H1 (cell line): ENCODE results near the gene DOP1A. TPM values are rescaled to one million over a fixed set of nuclear protein-coding genes. Genes with fewer than 3 reads are reported as not detected.

Experiments
- CTCF ChIA-PET: fragments of 300-600 bp; sonication (Branson Sonifier 250); formaldehyde crosslinking; loops from one replicate; lab custom pipeline; 2021; ENCODE audit not compliant: partially characterized antibody; lab: Charles Lee
- POLR2A ChIA-PET: fragments of 300-600 bp; sonication (Branson Sonifier 250); formaldehyde crosslinking; loops from one replicate; lab custom pipeline; 2021; ENCODE audit warnings: inconsistent platforms; ENCODE audit not compliant: partially characterized antibody; lab: Charles Lee
- DNase-seq, 2 experiments: peaks; one replicate each; pipeline versions ENCODE4 v3.0.0 to v3.0.0-alpha.2; 2010 to 2022; ENCODE audit warnings: low spot score in 2 of 2, low read depth in 1 of 2, mixed read lengths in 1 of 2
- FAIRE-seq: peaks from 2 replicates; lab custom pipeline; 2011; peaks lifted over from hg19 to GRCh38; lab: Jason Lieb, UNC
- H2AFZ ChIP-seq: 2 replicates; pipeline ENCODE4 v1.8.1; 2012; ENCODE audit warnings: low read length, inconsistent platforms
- H2AK5ac ChIP-seq: 2 replicates; pipeline ENCODE4 v1.6.1; 2013; ENCODE audit warnings: low read depth, low read length
- H2BK120ac ChIP-seq: replicated peaks from 2 replicates; pipeline ENCODE3; 2013; ENCODE audit warnings: low read depth, low read length, inconsistent platforms
- H2BK12ac ChIP-seq: 2 replicates; pipeline ENCODE4 v1.6.1; 2013; ENCODE audit warnings: low read depth, low read length
- H2BK15ac ChIP-seq: 2 replicates; pipeline ENCODE4 v1.6.1; 2013; ENCODE audit warnings: low read length
- H2BK20ac ChIP-seq: 2 replicates; pipeline ENCODE4 v1.6.1; 2013; ENCODE audit warnings: low read length
- H2BK5ac ChIP-seq: 2 replicates; pipeline ENCODE4 v1.6.1; 2013; ENCODE audit warnings: low read depth, low read length
- H3K14ac ChIP-seq: 2 replicates; pipeline ENCODE4 v1.6.1; 2013; ENCODE audit warnings: inconsistent platforms; ENCODE audit not compliant: insufficient read length
- H3K18ac ChIP-seq: 2 replicates; pipeline ENCODE4 v1.6.1; 2013; ENCODE audit warnings: low read length; ENCODE audit errors: extremely low read depth
- H3K23ac ChIP-seq: 2 replicates; pipeline ENCODE4 v1.6.1; 2013; ENCODE audit warnings: inconsistent platforms; ENCODE audit not compliant: insufficient read length
- H3K23me2 ChIP-seq: 2 replicates; pipeline ENCODE4 v1.6.1; 2013; ENCODE audit warnings: low read depth, low read length
- H3K27ac ChIP-seq: 2 replicates; pipeline ENCODE4 v1.6.1; 2011; ENCODE audit warnings: low read depth, low read length, inconsistent platforms
- H3K27me3 ChIP-seq, 4 experiments: replicated peaks in 1 of 4; 1 replicate in 1 of 4; 2 replicates in 3 of 4; pipeline versions ENCODE4 v1.6.1 to v1.8.1; 2011 to 2013; ENCODE audit warnings: low read length in 3 of 4, mild to moderate bottlenecking in 3 of 4, inconsistent platforms in 2 of 4, mixed read lengths in 2 of 4, moderate library complexity in 1 of 4; ENCODE audit not compliant: control insufficient read depth in 3 of 4, insufficient read depth in 3 of 4; ENCODE audit errors: extremely low read depth in 1 of 4
- H3K36me3 ChIP-seq, 4 experiments: 2 replicates each; pipeline versions ENCODE4 v1.6.1 to v1.8.1; 2011 to 2013; ENCODE audit warnings: mild to moderate bottlenecking in 4 of 4, low read length in 3 of 4, moderate library complexity in 2 of 4, control low read depth in 1 of 4, inconsistent platforms in 1 of 4; ENCODE audit not compliant: insufficient read depth in 4 of 4, control insufficient read depth in 2 of 4
- H3K4ac ChIP-seq: replicated peaks from 2 replicates; pipeline ENCODE3; 2013; ENCODE audit warnings: low read length, low read depth, mixed read lengths, inconsistent platforms; ENCODE audit not compliant: insufficient read length
- H3K4me1 ChIP-seq, 4 experiments: replicated peaks in 1 of 4; 1 replicate in 1 of 4; 2 replicates in 3 of 4; pipeline versions ENCODE4 v1.6.1 to v1.8.1; 2011 to 2013; ENCODE audit warnings: low read length in 3 of 4, inconsistent platforms in 2 of 4, mixed read lengths in 1 of 4; ENCODE audit not compliant: insufficient read depth in 4 of 4, control insufficient read depth in 3 of 4
- H3K4me2 ChIP-seq, 2 experiments: 2 replicates each; pipeline versions ENCODE4 v1.6.1 to v1.8.1; 2011 to 2013; ENCODE audit warnings: low read depth in 2 of 2, low read length in 2 of 2, control low read depth in 1 of 2, inconsistent platforms in 1 of 2, mild to moderate bottlenecking in 1 of 2; ENCODE audit not compliant: insufficient read depth in 1 of 2
- H3K4me3 ChIP-seq, 4 experiments: fragments of 200-600, 300-600 bp in 1 of 4; sonication (generic), shearing (Covaris generic), sonication (Bioruptor Twin) in 1 of 4; 2 replicates each; pipeline versions ENCODE4 v1.5.1 to v1.8.1; 2011 to 2016; ENCODE audit warnings: low read length in 4 of 4, low read depth in 3 of 4, control low read depth in 2 of 4, inconsistent platforms in 2 of 4, mild to moderate bottlenecking in 2 of 4, mixed read lengths in 1 of 4, moderate library complexity in 1 of 4; ENCODE audit not compliant: insufficient read depth in 2 of 4; ENCODE audit errors: extremely low read depth in 1 of 4
- H3K56ac ChIP-seq: replicated peaks from 2 replicates; pipeline ENCODE3; 2013; ENCODE audit warnings: low read depth, mild to moderate bottlenecking, mixed read lengths, low read length, inconsistent platforms; ENCODE audit not compliant: insufficient read length
- H3K79me1 ChIP-seq: 2 replicates; pipeline ENCODE4 v1.6.1; 2013; ENCODE audit warnings: low read depth, low read length, control low read depth
- H3K79me2 ChIP-seq, 2 experiments: 2 replicates each; pipeline versions ENCODE4 v1.6.1 to v1.8.1; 2012 to 2013; ENCODE audit warnings: low read length in 2 of 2, mild to moderate bottlenecking in 2 of 2, inconsistent platforms in 1 of 2; ENCODE audit not compliant: insufficient read depth in 2 of 2, control insufficient read depth in 1 of 2
- H3K9ac ChIP-seq, 4 experiments: replicated peaks in 1 of 4; 1 replicate in 1 of 4; 2 replicates in 3 of 4; pipeline versions ENCODE4 v1.6.1 to v1.8.1; 2011 to 2013; ENCODE audit warnings: low read depth in 3 of 4, low read length in 3 of 4, control low read depth in 2 of 4, mild to moderate bottlenecking in 2 of 4, moderate library complexity in 2 of 4, inconsistent platforms in 1 of 4; ENCODE audit errors: extremely low read depth in 1 of 4
- H3K9me3 ChIP-seq, 2 experiments: 2 replicates each; pipeline versions ENCODE4 v1.6.1 to v1.8.1; 2012 to 2013; ENCODE audit warnings: mild to moderate bottlenecking in 2 of 2, moderate library complexity in 2 of 2, control low read depth in 1 of 2, inconsistent platforms in 1 of 2, low read depth in 1 of 2, low read length in 1 of 2, mixed read lengths in 1 of 2; ENCODE audit not compliant: insufficient read depth in 2 of 2
- H4K20me1 ChIP-seq, 2 experiments: replicated peaks in 1 of 2; 2 replicates each; pipeline versions ENCODE3 to v1.8.1; 2011 to 2013; ENCODE audit warnings: inconsistent platforms in 2 of 2, low read length in 2 of 2, mild to moderate bottlenecking in 1 of 2; ENCODE audit not compliant: insufficient read depth in 2 of 2, control insufficient read depth in 1 of 2
- H4K5ac ChIP-seq: 2 replicates; pipeline ENCODE4 v1.6.1; 2013; ENCODE audit warnings: low read length, low read depth, mixed read lengths, inconsistent platforms; ENCODE audit not compliant: insufficient read length
- H4K8ac ChIP-seq: 2 replicates; pipeline ENCODE4 v1.8.0; 2013; ENCODE audit warnings: mild to moderate bottlenecking, moderate library complexity, low read length, inconsistent platforms; ENCODE audit not compliant: insufficient read depth; ENCODE audit errors: extremely low read depth
- H4K91ac ChIP-seq: replicated peaks from 2 replicates; pipeline ENCODE3; 2013; ENCODE audit warnings: low read length, mixed read lengths, inconsistent platforms; ENCODE audit not compliant: insufficient read length
- ASH2L ChIP-seq: fragments of 200-600, 300-600 bp; sonication (generic); IDR thresholded peaks from one replicate; pipeline ENCODE4 v1.7.1; 2017; ENCODE audit warnings: low read length
- CEBPB ChIP-seq: IDR thresholded peaks from 2 replicates; pipeline ENCODE4 v1.6.1; 2012; ENCODE audit warnings: low read depth, low read length
- CREB1 ChIP-seq: IDR thresholded peaks from 2 replicates; pipeline ENCODE4 v1.6.1; 2012; ENCODE audit warnings: inconsistent platforms
- CTCF ChIP-seq, 3 experiments: IDR thresholded peaks; 1 replicate in 2 of 3; 2 replicates in 1 of 3; pipeline versions ENCODE4 v1.5.1 to v1.6.1; 2011; ENCODE audit warnings: low read length in 3 of 3, mild to moderate bottlenecking in 3 of 3, inconsistent platforms in 2 of 3, low read depth in 1 of 3, moderate library complexity in 1 of 3; ENCODE audit not compliant: insufficient read depth in 1 of 3; ENCODE audit errors: control extremely low read depth in 1 of 3
- EZH2 ChIP-seq: fragments of 200-600 bp; sonication (generic); IDR thresholded peaks from 2 replicates; pipeline ENCODE4 v1.7.1; 2012; ENCODE audit warnings: low read depth, mild to moderate bottlenecking, moderate library complexity, low read length, inconsistent platforms; ENCODE audit not compliant: severe bottlenecking
- GABPA ChIP-seq: IDR thresholded peaks from 2 replicates; pipeline ENCODE4 v1.6.1; 2011; ENCODE audit warnings: mild to moderate bottlenecking, low read length, moderate library complexity, borderline replicate concordance; ENCODE audit not compliant: insufficient read depth
- POU5F1 ChIP-seq: IDR thresholded peaks from 2 replicates; pipeline ENCODE4 v1.6.1; 2011; ENCODE audit warnings: low read depth, mild to moderate bottlenecking, low read length, moderate library complexity
- SRF ChIP-seq: IDR thresholded peaks from 2 replicates; pipeline ENCODE4 v1.6.1; 2011; ENCODE audit warnings: mild to moderate bottlenecking, low read depth, low read length, moderate library complexity
- TAF1 ChIP-seq: IDR thresholded peaks from 2 replicates; pipeline ENCODE4 v1.6.1; 2011; ENCODE audit warnings: mild to moderate bottlenecking, low read depth, low read length
- TEAD4 ChIP-seq: IDR thresholded peaks from 2 replicates; pipeline ENCODE4 v1.6.1; 2012; ENCODE audit warnings: low read depth, low read length, inconsistent platforms, mixed read lengths
- WGBS, 2 experiments: shearing (Covaris generic) in 1 of 2; methylation state at CpG; one replicate each; pipeline versions ENCODE4 v1.1.6 to v1.1.7; 2013 to 2015; ENCODE audit warnings: low lambda C conversion rate in 2 of 2, mixed read lengths in 2 of 2, inconsistent platforms in 1 of 2, low coverage in 1 of 2, missing lambda C conversion rate in 1 of 2; ENCODE audit not compliant: insufficient replicate concordance in 2 of 2, insufficient coverage in 1 of 2, insufficient read length in 1 of 2; ENCODE audit errors: extremely low coverage in 1 of 2, missing lambda C conversion rate in 1 of 2; 5-methylcytosine and 5-hydroxymethylcytosine counted together
- polyA plus RNA-seq, 7 experiments: library from polyadenylated mRNA; depleted of rRNA in 3 of 7; stranded (reverse) in 5 of 7; unstranded in 2 of 7; fragments of >200 nt in 5 of 7; fragments of 200-250 nt in 2 of 7; gene quantifications; 1 replicate in 5 of 7; 2 replicates in 1 of 7; 4 replicates in 1 of 7; pipeline versions ENCODE4 v1.2.1 to v1.2.3, GENCODE V29; 2011 to 2013; ENCODE audit warnings: missing spikeins in 2 of 7, mixed read lengths in 2 of 7
- total RNA-seq: library from RNA; stranded (reverse); fragmentation: NEBNext Ultra II Directional; extraction: Animal tissue kit (Norgen Biotek cat#: 25700); gene quantifications from 2 replicates; pipeline ENCODE4 v1.2.1, GENCODE V29; 2021

Gene DOP1A
- total and polyA plus RNA-seq, 2 of the 8 experiments (the other 6 are each of a cell fraction or from before 2014, with no cell fraction given) = 7.5 to 14.7 TPM

GRCh38 chr6:83215131-83216047, 147.9 kb downstream of the DOP1A start:
- Histone ChIP-seq H3K36me3 (no peaks in the 10 kb centered on the region), H4K8ac (no peak overlapping the region), H3K9ac (no peak overlapping the region), H2BK12ac (no peak overlapping the region), H3K4me2 (no peak overlapping the region), H2BK120ac (no peak overlapping the region), H3K4me1 (no peaks in the 10 kb centered on the region), H3K4me3 (no peak overlapping the region), H2BK5ac (no peak overlapping the region), H3K14ac (no peak overlapping the region), H3K56ac (no peak overlapping the region), H3K23ac (no peak overlapping the region), H3K27me3 (no peaks in the 10 kb centered on the region), H2BK20ac (no peak overlapping the region), H3K9me3 (no peaks in the 10 kb centered on the region), H3K79me1 (no peaks in the 10 kb centered on the region), H4K91ac (no peak overlapping the region), H2BK15ac (no peak overlapping the region), H2AK5ac (no peak overlapping the region), H3K27ac (no peak overlapping the region), H3K4ac (no peak overlapping the region), H4K5ac (no peak overlapping the region), H3K23me2 (no peaks in the 10 kb centered on the region), H4K20me1 (no peaks in the 10 kb centered on the region), H3K18ac (no peak overlapping the region), H3K79me2 (no peaks in the 10 kb centered on the region), H2AFZ (no peak overlapping the region)
- ChIA-PET CTCF (interaction anchor here (0.5 to 11.7 kb wide), 23 partner anchors 8 to 400 kb away, joined by 3 to 310 read pairs (median 4); partner anchors contain the start of genes DOP1A, PGM3, PRSS35 and RWDD2A), POLR2A (no interaction called here)
- 69 to 100% methylated on average over 1 to 7 of the region's 7 CpGs for WGBS, 2 experiments
- FAIRE-seq = peak; percentile 93
- no peak for DNase-seq
- no peak for TF ChIP-seq CREB1
- peak; percentile 55 to 83 (median 80) for TF ChIP-seq CTCF (IDR thresholded peaks at IDR 0.05; ENCODE audit: control extremely low read depth in 1 of 3, insufficient read depth in 1 of 3, low read depth in 1 of 3, low read length in 3 of 3)
- no peak for TF ChIP-seq CEBPB
- TF ChIP-seq SRF = no peak
- TF ChIP-seq EZH2 = no peak
- TF ChIP-seq TAF1 = no peak
- TF ChIP-seq ASH2L = no peak
- no peak for TF ChIP-seq POU5F1
- peak; percentile 69 for TF ChIP-seq TEAD4
- no peak for TF ChIP-seq GABPA
